Measurements from ENCODE around the gene TRIM31.
"Not testable (repeated sequence)": the region's sequence is repeated elsewhere in the genome, so short reads cannot be mapped to it uniquely, and the experiment has no call there.

TRIM31 gene

DNA sequence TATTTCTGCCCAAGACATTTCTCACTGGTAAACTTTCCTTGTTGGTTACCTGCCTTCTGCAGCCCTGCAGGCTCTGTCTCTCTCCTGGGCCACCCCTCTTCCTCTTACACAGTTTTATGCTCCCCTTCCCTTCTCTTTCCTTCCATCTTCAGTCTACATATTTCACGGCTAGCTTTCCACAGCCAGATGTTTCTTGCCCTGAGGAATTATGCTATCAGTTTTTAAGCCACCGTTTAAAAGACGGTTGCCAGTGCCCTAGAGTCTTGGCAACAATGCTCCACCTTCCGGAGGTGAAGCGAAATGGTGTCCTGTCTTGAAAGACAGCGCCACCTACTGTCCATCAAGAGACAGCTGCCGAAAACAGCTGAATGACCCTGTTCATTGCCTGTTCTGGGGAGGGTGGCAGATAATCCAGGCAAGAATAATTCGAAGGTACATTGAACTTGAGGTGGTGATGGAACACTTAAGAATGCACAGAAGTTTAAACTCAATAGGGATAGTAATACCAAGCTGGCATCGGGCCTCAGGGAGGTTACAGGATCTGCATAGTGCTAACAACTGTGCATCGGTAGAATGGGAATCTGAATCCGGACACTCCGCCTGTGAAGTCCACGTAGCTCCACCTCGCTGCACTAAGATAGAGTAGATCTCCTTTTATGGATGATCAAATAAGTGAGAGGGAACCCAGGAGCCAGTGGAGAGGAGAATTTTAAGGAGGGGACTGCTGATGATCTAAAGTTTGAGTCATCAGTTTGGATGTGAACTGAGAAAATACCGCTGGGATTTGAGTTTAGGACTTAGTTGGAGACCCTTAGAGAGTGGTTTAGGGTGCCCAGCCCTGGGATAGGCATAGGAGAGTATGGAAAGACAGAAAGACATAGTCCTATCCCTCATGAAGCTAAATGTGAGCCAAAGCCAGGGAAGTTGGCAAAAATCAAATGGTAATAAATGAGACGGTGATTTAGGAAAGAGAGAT lies 18.3 kb upstream of the TRIM31 start:
- 34 to 36% methylated on average over 12 to 15 of the region's 16 CpGs for WGBS, 2 experiments (ENCODE audit: insufficient coverage in 2 of 2)
- no peaks in the 10 kb centered on the region for H3K9me3 ChIP-seq (ENCODE audit: control insufficient read depth, low read length)
- H3K4me1 ChIP-seq (ENCODE audit: control insufficient read depth, insufficient read depth, low read length, poor library complexity, severe bottlenecking): peaks cover 5% of the 10 kb centered on the region
- H3K27ac ChIP-seq (ENCODE audit: low read depth, low read length, severe bottlenecking): no peak overlapping the region
- no peak overlapping the region for H3K4me3 ChIP-seq (ENCODE audit: extremely low read depth, insufficient read depth, low read length, poor library complexity, severe bottlenecking)
- no peaks in the 10 kb centered on the region for H3K36me3 ChIP-seq (ENCODE audit: control insufficient read depth, insufficient read depth, low read length)

DNA sequence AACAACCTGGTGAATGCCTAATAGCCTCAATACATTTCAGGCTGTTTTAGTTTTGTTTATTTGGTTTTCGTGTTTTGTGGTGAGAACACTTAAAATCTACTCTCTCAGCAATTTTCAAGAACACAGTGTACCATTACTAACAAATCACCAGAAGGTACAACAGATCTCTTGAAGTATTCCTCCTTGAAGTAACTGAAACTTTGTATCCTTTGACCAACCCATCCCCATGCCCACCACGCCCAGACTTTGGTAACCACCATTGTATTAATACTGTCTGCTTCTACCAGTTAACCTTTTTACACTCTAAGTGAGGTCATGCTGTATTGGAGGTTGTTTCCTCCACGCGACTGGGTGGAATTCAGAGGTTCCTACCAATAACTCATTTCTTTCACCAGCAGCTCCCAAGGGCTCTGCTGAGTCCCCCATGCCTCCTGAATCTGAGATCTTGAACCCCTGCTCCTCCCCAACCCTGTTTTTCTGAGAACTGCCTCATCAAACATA lies 17.3 kb upstream of the TRIM31 start:
- H3K9me3 ChIP-seq (ENCODE audit: control insufficient read depth, low read length): no peaks in the 10 kb centered on the region
- WGBS, 2 experiments (ENCODE audit: insufficient coverage in 2 of 2): 71% methylated on average over 1 of the region's 4 CpGs; no CpG with 5 or more reads in 1 of the 2 experiments
- no peaks in the 10 kb centered on the region for H3K36me3 ChIP-seq (ENCODE audit: control insufficient read depth, insufficient read depth, low read length)
- H3K27ac ChIP-seq (ENCODE audit: low read depth, low read length, severe bottlenecking): no peak overlapping the region
- no peak overlapping the region for H3K4me3 ChIP-seq (ENCODE audit: extremely low read depth, insufficient read depth, low read length, poor library complexity, severe bottlenecking)
- peaks cover 5% of the 10 kb centered on the region for H3K4me1 ChIP-seq (ENCODE audit: control insufficient read depth, insufficient read depth, low read length, poor library complexity, severe bottlenecking)

DNA sequence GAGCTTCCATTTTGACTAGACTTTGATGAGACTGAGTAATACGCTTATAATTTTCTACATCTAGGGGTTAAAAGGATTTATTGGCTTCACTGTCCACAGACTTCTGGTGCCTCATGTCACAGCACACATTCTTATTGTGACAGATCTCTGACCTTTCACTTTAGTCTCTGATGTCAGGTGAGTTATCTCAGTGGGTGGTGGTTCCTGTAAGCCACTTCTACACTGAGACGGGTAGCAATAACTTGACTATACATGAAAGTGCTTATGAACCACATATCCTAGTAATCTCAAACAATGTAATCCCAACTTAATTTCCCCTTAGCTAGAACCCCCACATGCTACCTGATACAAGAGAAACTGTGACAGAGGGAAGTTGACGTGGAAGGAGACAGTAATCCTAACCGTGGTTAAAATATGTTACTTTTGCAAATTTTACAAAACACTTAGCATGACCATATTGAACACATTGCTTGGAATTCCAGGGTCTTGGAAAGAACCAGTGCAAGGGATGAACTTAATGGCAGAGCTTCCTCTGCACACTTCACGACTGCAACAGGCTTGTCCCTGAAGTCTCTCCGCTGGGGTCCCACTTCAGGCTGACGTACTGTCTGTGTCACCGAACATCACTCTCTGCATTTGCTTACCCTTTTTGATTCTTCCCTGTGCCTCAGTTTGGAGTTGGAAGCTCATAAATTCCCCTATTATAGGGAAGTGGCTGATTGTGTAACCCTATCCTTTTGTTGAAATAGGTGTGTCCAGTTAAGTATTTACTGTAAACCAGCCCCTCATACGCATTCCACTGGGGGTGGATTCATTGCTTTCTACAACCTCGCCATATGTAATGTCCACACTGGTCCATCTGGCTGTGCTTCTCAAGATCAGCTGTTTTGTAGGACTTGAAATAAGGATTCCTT lies 16.6 kb upstream of the TRIM31 start:
- 81 to 88% methylated on average over 4 of the region's 10 CpGs for WGBS, 2 experiments (ENCODE audit: insufficient coverage in 2 of 2)
- Histone ChIP-seq H3K4me1 (ENCODE audit: control insufficient read depth, insufficient read depth, low read length, poor library complexity, severe bottlenecking) (peaks cover 5% of the 10 kb centered on the region), H3K27ac (ENCODE audit: low read depth, low read length, severe bottlenecking) (no peak overlapping the region), H3K9me3 (ENCODE audit: control insufficient read depth, low read length) (no peaks in the 10 kb centered on the region), H3K36me3 (ENCODE audit: control insufficient read depth, insufficient read depth, low read length) (no peaks in the 10 kb centered on the region), H3K4me3 (ENCODE audit: extremely low read depth, insufficient read depth, low read length, poor library complexity, severe bottlenecking) (no peak overlapping the region)

DNA sequence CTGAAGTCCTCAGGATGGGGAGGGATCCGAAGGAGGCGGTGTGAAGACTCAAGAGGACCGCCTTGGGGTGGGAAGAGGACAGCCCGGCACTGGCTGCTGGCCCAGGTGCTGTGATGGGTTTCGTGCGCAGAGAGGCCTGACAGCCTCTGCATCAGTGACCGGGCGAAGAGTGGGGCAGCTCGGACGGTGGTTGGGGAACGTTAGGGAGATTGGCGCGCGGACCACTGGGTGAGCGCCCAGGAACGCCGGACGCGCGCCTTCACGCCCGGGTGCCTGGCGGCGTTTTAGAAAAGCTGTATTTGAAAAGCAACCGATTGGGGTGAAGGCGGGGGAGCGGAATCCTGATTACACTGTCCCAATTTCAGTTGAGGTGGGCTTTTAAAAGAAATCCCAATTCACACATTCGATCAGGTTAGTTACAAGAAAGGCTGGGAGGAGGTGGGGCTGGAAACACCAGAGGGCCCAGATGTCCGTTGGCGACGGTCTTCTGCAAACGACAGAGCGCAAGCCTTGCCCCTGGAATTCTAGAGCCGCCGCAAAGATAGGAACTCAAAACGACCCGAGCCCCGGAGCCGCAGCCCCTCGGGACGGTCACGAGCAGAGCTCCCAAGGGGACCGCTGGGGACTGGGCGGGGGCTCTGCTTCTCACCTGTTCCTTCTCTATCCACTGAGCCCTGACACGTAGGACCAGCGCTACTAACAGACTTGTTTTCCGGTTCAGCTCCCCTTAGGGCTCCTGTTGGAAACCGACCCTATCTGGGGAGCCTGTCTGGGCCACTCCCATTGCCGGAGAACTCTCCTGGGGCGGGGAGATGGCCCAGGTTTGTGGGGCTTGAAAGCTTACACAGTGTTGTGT lies 14.6 kb upstream of the TRIM31 start:
- Histone ChIP-seq H3K27ac (ENCODE audit: low read depth, low read length, severe bottlenecking) (no peak overlapping the region), H3K4me1 (ENCODE audit: control insufficient read depth, insufficient read depth, low read length, poor library complexity, severe bottlenecking) (peaks cover 5% of the 10 kb centered on the region), H3K36me3 (ENCODE audit: control insufficient read depth, insufficient read depth, low read length) (no peaks in the 10 kb centered on the region), H3K9me3 (ENCODE audit: control insufficient read depth, low read length) (no peaks in the 10 kb centered on the region), H3K4me3 (ENCODE audit: extremely low read depth, insufficient read depth, low read length, poor library complexity, severe bottlenecking) (peak overlapping the region; percentile 5)
- WGBS, 2 experiments (ENCODE audit: insufficient coverage in 2 of 2): 3% methylated on average over 46 to 49 of the region's 50 CpGs

DNA sequence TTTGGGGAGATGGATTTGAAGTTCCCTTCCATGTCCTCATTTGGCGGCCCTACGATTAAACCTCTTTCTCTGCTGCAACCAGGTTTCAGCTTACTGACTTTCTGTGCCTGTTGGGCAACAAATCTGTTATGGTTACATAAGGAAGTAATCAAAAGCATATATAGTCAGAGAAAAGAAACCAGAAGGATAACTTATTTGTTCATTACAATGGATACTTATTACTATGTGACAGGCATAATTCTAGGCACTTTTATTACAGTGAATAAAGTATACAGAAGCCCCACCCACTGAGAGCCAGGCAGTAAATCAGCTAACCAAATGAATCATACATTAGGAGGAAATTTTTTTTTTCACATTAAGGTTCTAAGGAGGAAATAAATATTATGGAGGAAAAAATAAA lies 9.6 kb upstream of the TRIM31 start:
- Histone ChIP-seq H3K36me3 (ENCODE audit: control insufficient read depth, insufficient read depth, low read length) (no peaks in the 10 kb centered on the region), H3K4me3 (ENCODE audit: extremely low read depth, insufficient read depth, low read length, poor library complexity, severe bottlenecking) (no peak overlapping the region), H3K27ac (ENCODE audit: low read depth, low read length, severe bottlenecking) (no peak overlapping the region), H3K4me1 (ENCODE audit: control insufficient read depth, insufficient read depth, low read length, poor library complexity, severe bottlenecking) (peaks cover 1% of the 10 kb centered on the region), H3K9me3 (ENCODE audit: control insufficient read depth, low read length) (no peaks in the 10 kb centered on the region)
- WGBS, 2 experiments (ENCODE audit: insufficient coverage in 2 of 2): no CpG with 5 or more reads among the region's 2 CpGs

DNA sequence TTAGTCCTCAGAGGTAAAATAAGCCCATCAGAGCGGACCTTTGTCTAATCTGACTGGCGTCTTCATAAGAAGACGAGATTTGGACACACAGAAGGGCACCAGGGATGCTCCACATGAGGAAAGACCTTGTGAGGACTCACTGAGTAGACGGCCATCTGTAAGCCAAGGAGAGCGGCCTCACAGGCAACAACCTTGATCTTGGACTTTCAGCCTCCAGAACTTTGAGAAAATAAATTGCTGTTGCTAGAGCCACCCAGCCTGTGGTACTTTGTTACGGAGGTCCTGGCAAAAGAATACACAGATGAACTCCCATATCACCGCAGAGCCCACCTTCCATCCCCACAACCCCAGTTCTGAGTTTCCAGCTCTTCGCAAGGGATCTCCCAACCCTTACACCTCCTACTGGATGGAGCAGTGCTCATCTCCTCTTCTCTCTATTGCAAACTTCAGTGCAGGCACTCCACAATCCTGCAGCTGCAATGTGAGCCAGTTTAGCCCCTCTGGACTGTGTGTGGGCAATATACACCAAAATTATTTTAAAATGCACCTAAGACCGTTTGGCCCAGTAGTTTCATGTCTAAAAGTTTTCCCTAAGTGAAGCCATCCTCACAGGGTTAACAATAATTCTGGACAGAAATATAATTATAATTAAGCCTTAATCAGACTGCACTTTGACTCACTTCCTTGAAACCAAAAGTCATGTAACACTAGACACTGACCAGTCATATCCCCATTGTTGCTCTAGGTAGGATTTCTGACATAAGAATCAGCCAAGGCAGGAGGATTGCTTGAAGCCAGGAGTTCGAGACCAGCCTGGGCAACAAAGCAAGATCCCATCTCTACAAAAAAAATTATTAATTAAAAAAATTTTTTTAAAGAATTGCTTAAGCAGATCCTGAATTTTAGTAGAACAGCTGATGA lies 8.8 kb upstream of the TRIM31 start:
- Histone ChIP-seq H3K27ac (ENCODE audit: low read depth, low read length, severe bottlenecking) (no peak overlapping the region), H3K4me1 (ENCODE audit: control insufficient read depth, insufficient read depth, low read length, poor library complexity, severe bottlenecking) (no peaks in the 10 kb centered on the region), H3K4me3 (ENCODE audit: extremely low read depth, insufficient read depth, low read length, poor library complexity, severe bottlenecking) (no peak overlapping the region), H3K36me3 (ENCODE audit: control insufficient read depth, insufficient read depth, low read length) (no peaks in the 10 kb centered on the region), H3K9me3 (ENCODE audit: control insufficient read depth, low read length) (no peaks in the 10 kb centered on the region)
- 83 to 85% methylated on average over 8 of the region's 10 CpGs for WGBS, 2 experiments (ENCODE audit: insufficient coverage in 2 of 2)

DNA sequence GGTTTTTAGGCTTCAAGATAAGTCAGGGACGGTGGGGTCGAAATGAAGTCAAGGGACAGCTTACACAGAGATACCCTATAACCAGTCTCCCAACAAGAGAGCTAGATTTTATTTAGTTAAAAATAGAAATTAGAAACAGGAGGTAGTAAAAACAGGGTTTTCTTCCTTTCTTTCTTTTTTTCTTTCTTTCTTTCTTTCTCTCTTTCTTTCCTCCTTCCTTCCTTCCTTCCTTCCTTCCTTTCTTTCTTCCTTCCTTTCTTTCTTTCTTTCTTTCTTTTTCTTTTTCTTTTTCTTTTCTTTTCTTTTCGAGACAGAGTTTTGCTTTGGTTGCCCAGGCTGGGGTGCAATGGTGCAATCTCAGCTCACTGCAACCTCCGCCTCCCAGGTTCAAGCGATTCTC lies 5.8 kb upstream of the TRIM31 start:
- not testable (repeated sequence) for H3K4me1 ChIP-seq (ENCODE audit: control insufficient read depth, insufficient read depth, low read length, poor library complexity, severe bottlenecking); H3K27ac ChIP-seq (ENCODE audit: low read depth, low read length, severe bottlenecking); H3K9me3 ChIP-seq (ENCODE audit: control insufficient read depth, low read length); H3K4me3 ChIP-seq (ENCODE audit: extremely low read depth, insufficient read depth, low read length, poor library complexity, severe bottlenecking); H3K36me3 ChIP-seq (ENCODE audit: control insufficient read depth, insufficient read depth, low read length)
- WGBS, 2 experiments (ENCODE audit: insufficient coverage in 2 of 2): 93 to 100% methylated on average over 3 of the region's 5 CpGs

DNA sequence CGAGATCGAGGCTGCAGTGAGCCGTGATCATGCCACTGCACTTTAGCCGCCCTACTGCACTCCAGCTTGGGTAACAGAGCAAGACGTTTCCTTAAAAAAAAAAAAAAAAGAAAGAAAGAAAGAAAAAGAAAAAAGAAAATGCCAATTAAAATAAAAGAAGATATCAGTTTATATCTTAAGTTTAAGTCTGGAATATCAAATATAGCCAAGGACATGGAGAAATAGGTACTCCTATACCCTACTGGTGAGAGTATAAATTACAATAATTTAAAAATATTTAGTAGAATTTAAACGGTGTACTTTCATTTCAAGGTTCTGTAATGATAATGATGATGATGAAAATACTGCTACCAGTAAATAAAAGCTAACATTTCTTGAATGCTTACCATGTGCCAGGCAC lies 3.8 kb upstream of the TRIM31 start:
- H3K9me3 ChIP-seq (ENCODE audit: control insufficient read depth, low read length): no peaks in the 10 kb centered on the region
- no peak overlapping the region for H3K27ac ChIP-seq (ENCODE audit: low read depth, low read length, severe bottlenecking)
- no peaks in the 10 kb centered on the region for H3K4me1 ChIP-seq (ENCODE audit: control insufficient read depth, insufficient read depth, low read length, poor library complexity, severe bottlenecking)
- H3K36me3 ChIP-seq (ENCODE audit: control insufficient read depth, insufficient read depth, low read length): no peaks in the 10 kb centered on the region
- H3K4me3 ChIP-seq (ENCODE audit: extremely low read depth, insufficient read depth, low read length, poor library complexity, severe bottlenecking): no peak overlapping the region
- 87 to 96% methylated on average over 3 to 4 of the region's 6 CpGs for WGBS, 2 experiments (ENCODE audit: insufficient coverage in 2 of 2)

DNA sequence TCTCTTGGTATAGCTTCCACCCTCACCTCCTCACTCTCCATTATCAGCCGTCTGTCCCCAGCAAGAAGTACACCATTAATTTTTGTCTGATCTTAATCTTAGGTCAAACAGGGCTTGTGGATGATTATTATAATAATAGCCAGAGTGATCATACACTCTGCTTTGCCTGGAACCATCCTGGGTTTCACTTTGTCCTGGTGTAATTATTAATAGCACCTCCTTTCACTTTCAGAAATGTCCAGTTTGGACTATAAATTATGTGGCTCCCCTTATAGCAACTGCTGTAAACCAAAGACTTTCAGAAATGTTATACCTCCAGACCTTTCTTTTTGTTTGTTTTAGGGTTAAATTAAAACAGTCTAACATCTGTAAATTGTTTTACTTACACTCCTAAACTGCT lies 951 bp upstream of the TRIM31 start:
- H3K4me1 ChIP-seq (ENCODE audit: control insufficient read depth, insufficient read depth, low read length, poor library complexity, severe bottlenecking): no peaks in the 10 kb centered on the region
- H3K9me3 ChIP-seq (ENCODE audit: control insufficient read depth, low read length): no peaks in the 10 kb centered on the region
- no peaks in the 10 kb centered on the region for H3K36me3 ChIP-seq (ENCODE audit: control insufficient read depth, insufficient read depth, low read length)
- no peak overlapping the region for H3K4me3 ChIP-seq (ENCODE audit: extremely low read depth, insufficient read depth, low read length, poor library complexity, severe bottlenecking)
- no CpG with 5 or more reads among the region's 1 CpG for WGBS, 2 experiments (ENCODE audit: insufficient coverage in 2 of 2)
- no peak overlapping the region for H3K27ac ChIP-seq (ENCODE audit: low read depth, low read length, severe bottlenecking)

All from mesodermal cell (in vitro differentiated cells).